HepG2 (cell line): ENCODE results near the gene TMEM131L.

Source experiments
- ATAD3A ChIP-seq: sonication (generic); formaldehyde crosslinking; IDR thresholded peaks from 2 replicates; pipeline ENCODE4 v1.4.0; 2020; ENCODE audit warnings: missing genetic modification reagents
- BCLAF1 ChIP-seq: fragments of 450-650 bp; IDR thresholded peaks from 2 replicates; pipeline ENCODE4 v1.6.1; 2017; ENCODE audit warnings: mild to moderate bottlenecking
- EZH2 ChIP-seq: conservative IDR thresholded peaks from 2 replicates; pipeline ENCODE4 v1.6.1; 2012; ENCODE audit warnings: mild to moderate bottlenecking, low read depth, low read length, moderate library complexity
- NFE2L2 ChIP-seq: fragments of 150-350 bp; IDR thresholded peaks from 2 replicates; pipeline ENCODE4 v1.6.1; 2014; ENCODE audit warnings: low read length
- POLR2A ChIP-seq, 2 experiments: IDR thresholded peaks; 2 replicates each; pipeline ENCODE4 v1.6.1; 2011; ENCODE audit warnings: low read depth in 2 of 2, low read length in 2 of 2, mild to moderate bottlenecking in 1 of 2, moderate library complexity in 1 of 2; ENCODE audit not compliant: insufficient read depth in 1 of 2
- SNRNP70 ChIP-seq: fragments of 200-400 bp; formaldehyde crosslinking; IDR thresholded peaks from 2 replicates; pipeline ENCODE4 v1.6.1; 2017; ENCODE audit warnings: mild to moderate bottlenecking, low read depth, low read length, moderate library complexity
- SSRP1 ChIP-seq: IDR thresholded peaks from 2 replicates; pipeline ENCODE4 v1.6.1; 2016; ENCODE audit warnings: control low read depth
- ZBTB20 ChIP-seq: sonication (generic); formaldehyde crosslinking; IDR thresholded peaks from 2 replicates; pipeline ENCODE4 v1.8.1; 2023; ENCODE audit warnings: missing genetic modification reagents, low read depth, mild to moderate bottlenecking, borderline replicate concordance
- ZFX ChIP-seq: sonication (generic); formaldehyde crosslinking; IDR thresholded peaks from 2 replicates; pipeline ENCODE4 v1.4.0; 2020; ENCODE audit warnings: mild to moderate bottlenecking, low read depth, missing genetic modification reagents, moderate library complexity
- ZHX1 ChIP-seq: sonication (generic); formaldehyde crosslinking; IDR thresholded peaks from 2 replicates; pipeline ENCODE4 v1.8.1; 2022; ENCODE audit warnings: low read depth, mild to moderate bottlenecking, missing genetic modification reagents
- TF ChIP-seq, protein P1 (sequence below): sonication (generic); formaldehyde crosslinking; IDR thresholded peaks from 2 replicates; pipeline ENCODE4 v1.5.0; 2020; ENCODE audit warnings: mild to moderate bottlenecking, missing genetic modification reagents, moderate library complexity

- TF ChIP-seq, protein P1, sequence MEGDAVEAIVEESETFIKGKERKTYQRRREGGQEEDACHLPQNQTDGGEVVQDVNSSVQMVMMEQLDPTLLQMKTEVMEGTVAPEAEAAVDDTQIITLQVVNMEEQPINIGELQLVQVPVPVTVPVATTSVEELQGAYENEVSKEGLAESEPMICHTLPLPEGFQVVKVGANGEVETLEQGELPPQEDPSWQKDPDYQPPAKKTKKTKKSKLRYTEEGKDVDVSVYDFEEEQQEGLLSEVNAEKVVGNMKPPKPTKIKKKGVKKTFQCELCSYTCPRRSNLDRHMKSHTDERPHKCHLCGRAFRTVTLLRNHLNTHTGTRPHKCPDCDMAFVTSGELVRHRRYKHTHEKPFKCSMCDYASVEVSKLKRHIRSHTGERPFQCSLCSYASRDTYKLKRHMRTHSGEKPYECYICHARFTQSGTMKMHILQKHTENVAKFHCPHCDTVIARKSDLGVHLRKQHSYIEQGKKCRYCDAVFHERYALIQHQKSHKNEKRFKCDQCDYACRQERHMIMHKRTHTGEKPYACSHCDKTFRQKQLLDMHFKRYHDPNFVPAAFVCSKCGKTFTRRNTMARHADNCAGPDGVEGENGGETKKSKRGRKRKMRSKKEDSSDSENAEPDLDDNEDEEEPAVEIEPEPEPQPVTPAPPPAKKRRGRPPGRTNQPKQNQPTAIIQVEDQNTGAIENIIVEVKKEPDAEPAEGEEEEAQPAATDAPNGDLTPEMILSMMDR (CRISPR knock-in tag) = no peak
- no peak for TF ChIP-seq ZHX1 (CRISPR knock-in tag)
- TF ChIP-seq NFE2L2 = no peak
- TF ChIP-seq SSRP1 (CRISPR knock-in tag) = no peak
- no peak for TF ChIP-seq EZH2
- TF ChIP-seq ATAD3A (CRISPR knock-in tag) = no peak
- TF ChIP-seq SNRNP70 = no peak
- no peak for TF ChIP-seq ZBTB20 (CRISPR knock-in tag)
- TF ChIP-seq BCLAF1 = no peak
- TF ChIP-seq ZFX = no peak
- TF ChIP-seq POLR2A (IDR thresholded peaks at IDR 0.05; ENCODE audit: insufficient read depth in 1 of 2, low read depth in 2 of 2, low read length in 2 of 2) = no peak
Observed at GRCh38 chr4:153426207-153426885, 39.8 kb upstream of the TMEM131L start.
